ENCODE measurements around the gene SCART1.
"Not testable (repeated sequence)": the region's sequence is repeated elsewhere in the genome, so short reads cannot be mapped to it uniquely, and the experiment has no call there.

SCART1 gene

DNA sequence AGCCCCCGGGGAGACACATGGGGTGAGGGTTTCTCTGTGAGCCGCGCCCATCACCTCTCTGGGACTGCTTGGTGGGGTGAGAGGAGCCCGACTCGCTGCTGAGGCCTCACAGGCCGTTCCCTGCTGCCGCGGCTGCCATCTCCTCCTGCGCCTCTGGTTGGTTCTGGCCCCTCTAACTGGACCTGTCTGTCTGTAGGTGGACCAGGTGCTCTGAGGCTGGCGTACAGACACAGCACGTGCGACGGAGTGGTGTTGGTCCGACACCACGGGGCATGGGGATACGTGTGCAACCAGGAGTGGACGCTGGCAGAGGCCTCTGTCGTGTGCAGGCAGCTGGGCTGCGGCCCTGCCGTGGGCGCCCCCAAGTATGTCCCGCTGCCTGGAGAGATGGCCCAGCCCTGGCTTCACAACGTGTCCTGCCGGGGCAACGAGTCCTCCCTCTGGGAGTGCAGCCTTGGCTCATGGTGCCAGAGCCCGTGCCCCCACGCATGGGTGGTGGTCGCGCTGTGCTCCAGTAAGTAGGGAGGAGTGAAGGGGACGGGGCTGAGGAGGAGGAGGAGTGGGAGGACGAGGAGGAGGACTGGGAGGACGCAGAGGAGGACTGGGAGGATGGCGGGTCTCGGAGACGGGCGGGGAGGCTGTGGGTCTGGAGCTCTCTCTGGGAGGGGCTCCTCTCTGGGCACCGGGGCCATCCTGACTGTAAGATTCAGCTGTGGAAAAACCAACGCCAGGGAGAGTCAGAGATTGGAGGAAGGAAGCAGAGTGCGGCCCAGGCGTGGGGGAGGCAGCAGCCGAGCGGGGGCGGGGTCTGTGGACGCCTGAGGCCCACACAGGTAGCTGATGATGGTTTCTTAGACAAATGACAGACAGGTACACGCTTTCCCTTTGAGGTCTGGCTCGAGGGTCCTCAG, 2.6 kb downstream of the SCART1 start:
- DNase-seq = no peak

DNA sequence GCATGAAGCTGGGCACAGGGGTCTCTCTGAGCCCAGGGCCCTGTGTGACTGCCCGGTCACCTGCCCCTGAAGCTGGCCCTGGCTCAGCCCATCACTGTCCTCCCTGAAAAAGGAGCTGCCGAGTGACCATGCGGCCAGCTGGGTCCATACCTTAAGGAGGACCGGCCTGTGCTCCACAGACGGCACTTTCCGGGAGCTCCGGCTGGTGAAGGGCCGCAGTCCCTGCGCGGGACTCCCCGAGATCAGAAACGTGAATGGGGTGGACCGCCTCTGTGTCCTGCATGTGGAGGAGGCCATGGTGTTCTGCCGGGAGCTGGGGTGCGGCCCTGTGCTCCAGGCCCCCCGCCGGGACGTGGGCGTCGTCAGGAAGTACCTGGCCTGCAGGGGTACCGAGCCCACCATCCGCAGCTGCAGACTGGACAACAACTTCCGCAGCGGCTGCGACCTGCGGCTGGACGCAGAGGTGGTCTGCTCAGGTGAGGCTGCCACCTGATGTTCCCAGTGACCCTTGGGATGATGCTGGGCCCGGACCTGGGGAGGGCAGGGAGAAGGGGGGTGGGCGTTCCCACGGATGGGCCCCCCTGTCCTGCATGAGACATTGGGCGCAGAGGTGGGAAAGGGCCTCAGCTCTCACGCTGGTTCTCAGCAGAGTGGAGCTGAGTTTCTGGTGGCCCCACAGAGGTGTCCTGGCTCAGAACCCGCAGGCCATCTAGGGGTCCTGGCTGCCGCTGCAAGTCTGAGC, 3.5 kb downstream of the SCART1 start:
- no peak for DNase-seq

DNA sequence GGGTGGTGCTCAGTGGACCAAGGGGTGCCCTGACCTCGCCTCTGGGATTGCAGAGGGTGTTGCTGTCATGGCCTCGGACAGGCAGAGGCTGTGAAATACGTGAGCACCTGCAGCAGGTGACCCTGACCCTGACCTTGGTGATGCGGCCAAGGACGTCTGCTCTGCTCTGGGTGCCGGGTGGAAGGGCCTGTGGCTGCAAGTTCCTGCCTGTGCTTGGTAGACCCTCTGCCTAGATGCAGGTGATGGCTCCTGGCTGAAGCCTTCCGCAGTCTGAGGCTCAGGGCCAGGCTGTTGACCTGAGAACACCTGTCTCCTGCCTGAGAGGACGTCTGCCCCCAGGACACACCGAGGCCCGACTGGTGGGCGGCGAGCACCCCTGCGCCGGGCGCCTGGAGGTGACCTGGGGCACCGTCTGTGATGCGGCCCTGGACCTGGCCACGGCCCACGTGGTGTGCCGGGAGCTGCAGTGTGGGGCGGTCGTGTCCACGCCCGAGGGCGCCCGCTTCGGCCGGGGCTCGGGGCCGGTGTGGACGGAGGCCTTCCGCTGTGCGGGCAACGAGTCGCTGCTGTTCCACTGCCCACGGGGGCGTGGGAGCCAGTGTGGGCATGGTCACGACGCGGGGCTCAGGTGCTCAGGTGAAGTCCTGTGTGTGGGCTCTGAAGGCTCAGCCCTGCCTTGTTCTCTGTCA, 4.4 kb downstream of the SCART1 start:
- no peak for DNase-seq

DNA sequence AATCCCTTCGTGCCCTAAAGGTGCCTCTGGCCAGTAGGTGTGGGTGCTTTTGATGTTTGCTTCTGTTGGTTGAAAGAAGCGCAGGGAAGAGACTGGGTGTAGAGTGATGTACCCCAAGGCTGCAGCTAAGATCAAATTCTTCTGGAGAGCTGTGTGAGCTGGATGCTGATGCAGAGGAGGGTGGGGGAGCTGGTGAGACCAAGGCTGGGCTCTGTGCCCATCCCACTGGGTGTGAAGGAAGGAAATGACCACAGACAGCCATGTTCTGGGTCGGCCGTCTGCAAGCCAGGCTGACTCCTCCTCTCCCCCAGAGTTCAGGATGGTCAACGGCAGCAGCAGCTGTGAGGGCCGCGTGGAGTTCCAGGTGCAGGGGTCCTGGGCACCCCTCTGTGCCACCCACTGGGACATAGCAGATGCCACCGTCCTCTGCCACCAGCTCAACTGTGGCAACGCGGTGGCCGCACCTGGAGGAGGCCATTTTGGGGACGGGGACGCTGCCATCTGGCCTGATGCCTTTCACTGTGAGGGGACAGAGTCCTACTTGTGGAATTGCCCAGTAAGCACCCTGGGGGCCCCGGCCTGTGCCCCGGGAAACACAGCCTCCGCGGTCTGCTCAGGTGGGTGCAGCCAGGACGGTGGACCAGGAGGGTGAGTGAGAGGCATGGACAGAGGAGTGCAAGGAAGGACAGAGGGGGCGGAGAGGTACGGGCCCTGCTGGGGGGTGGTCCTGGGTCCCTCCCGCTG, 5.1 kb downstream of the SCART1 start:
- no peak for DNase-seq

DNA sequence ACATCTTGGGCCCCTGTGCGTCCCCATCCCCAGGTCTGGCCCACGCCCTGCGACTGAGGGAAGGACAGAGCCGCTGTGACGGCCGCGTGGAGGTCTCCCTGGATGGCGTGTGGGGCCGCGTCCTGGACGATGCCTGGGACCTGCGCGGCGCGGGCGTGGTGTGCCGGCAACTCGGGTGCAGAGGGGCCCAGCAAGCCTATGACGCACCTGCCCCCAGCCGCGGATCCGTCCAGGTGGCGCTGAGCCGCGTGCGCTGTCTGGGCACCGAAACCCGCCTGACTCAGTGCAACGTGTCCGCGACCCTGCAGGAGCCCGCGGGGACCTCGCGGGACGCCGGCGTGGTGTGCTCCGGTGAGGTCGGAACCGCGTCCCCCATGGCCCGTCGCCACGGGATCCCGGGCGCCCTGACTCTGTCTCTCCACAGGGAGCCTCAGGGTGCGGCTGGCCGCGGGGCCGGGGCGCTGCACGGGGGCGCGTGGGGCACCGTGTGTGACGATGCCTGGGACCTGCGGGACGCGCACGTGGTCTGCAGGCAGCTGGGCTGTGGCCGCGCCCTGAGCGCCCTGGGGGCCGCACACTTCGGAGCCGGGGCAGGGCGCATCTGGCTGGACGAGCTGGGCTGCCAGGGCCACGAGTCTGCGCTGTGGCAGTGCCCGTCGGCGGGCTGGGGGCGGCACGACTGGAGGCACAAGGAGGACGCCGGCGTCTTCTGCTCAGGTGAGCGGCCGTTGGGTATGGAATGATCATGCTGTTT, 5.9 kb downstream of the SCART1 start:
- DNase-seq = no peak

DNA sequence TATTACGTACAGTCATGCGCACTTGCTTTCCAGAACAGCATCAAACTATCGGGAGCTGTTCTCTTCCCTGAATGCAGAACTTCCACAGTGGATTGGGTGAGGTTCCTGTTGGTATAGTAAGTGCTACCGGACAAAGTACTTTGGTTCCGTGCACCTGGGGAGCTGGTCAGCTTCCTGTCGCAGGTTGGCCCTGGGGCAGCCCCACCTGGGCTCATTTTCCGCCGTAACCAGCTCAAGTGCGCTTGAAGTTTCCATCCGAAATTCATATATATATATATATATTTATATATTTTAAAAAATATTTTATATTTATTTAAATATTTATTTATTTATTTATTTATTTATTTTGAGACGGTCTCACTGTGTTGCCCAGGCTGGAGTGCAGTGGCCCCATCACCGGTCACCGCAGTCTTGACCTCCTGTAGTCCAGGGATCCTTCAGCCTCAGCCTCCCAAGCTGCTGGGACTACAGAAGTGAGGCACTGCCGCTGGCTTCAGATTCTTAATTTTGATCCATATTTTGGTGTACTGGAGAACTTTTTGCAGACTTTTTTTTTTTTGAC, 6.5 kb downstream of the SCART1 start:
- no peak for DNase-seq

DNA sequence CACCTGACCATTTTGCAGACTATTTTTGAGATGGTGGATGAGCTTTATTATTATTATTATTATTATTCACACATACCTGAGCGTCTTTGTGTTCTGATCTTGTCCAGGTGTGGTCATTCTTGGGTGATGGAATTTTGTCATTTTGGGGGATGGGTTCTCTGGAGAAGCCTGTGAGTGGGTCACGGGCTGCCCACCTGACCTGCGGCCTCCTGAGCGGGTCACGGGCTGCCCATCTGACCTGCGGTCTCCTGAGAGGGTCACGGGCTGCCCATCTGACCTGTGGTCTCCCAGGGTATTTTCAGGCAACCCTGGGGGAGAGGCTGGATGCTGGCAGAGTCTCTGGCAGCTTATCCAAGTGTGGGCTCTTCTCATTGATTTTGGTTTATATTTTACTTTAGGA, 7.3 kb downstream of the SCART1 start:
- no peak for DNase-seq

DNA sequence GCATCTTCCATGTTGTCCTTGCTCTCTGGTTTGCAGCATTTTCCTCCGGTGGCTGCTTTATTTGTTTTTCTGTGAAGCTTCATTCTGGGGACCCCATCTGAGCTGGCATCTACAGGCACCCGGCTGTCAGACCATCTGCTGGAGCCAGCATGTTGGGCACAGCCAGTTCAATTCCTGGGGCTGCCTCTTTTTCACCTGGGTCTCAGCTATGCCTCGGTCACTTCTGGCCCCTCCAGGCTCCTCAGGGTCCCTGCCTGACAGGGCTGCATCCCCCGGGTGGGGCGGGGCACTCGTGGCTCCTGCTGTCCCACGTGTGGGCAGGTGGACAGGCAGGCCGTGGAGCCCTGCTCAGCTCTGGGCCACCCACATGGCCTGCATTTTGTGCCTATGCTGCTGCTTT, 8.1 kb downstream of the SCART1 start:
- no peak for DNase-seq

DNA sequence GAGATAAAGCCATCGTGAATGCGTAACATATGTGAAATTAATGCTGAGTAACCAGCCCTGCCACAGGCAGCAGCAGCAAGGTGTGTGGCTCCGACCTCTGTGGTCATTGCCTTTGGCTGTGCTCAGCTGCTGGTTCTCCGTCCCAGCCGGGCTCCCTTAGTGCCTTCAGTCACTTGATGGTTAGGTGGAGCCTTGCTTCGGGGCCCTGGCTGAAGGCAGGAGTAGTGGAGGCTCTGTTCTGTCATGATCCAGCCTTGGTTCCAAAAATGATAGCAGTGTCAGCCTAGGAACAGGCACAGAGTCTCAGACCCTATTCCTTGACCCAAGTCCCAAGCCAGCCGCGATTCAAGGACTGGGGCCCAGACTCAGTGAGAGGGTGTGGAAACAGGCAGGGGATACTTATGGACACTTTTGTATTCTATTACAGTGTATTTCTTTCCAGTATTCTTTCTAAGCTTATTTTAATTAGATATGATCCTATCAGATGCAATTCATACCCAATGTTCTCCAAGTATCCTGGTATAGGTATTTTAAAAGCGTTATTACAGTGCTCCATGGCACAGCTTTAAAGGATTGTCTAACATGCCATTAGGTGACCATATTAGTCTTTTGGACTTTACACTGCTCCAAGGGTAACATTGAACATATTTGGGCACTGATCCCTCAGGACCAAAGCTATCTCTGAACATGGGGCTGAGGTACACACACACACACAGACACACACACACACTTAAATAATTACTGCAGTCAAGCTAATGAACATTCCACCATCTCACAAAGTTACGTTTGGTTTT, 9.0 kb downstream of the SCART1 start:
- DNase-seq = no peak

DNA sequence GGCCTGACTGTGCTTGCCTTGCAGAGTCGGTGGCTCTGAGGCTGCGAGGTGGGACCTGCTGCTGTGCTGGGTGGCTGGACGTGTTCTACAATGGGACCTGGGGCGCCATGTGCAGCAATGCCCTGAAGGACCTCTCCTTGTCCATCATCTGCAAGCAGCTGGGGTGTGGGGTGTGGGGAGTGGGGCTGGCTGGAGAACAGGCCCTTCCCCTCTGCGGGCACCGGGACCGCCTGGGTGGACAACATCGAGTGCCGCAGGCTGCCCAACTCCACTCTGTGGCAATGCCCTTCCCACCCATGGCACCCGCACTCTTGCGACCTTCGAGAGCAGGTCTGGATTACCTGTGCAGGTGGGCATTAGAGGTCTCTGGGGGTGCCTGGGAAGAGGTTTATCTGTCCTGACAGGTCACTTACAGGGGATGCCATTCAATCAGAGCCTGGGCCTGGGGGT, 10.9 kb downstream of the SCART1 start:
- DNase-seq = no peak

DNA sequence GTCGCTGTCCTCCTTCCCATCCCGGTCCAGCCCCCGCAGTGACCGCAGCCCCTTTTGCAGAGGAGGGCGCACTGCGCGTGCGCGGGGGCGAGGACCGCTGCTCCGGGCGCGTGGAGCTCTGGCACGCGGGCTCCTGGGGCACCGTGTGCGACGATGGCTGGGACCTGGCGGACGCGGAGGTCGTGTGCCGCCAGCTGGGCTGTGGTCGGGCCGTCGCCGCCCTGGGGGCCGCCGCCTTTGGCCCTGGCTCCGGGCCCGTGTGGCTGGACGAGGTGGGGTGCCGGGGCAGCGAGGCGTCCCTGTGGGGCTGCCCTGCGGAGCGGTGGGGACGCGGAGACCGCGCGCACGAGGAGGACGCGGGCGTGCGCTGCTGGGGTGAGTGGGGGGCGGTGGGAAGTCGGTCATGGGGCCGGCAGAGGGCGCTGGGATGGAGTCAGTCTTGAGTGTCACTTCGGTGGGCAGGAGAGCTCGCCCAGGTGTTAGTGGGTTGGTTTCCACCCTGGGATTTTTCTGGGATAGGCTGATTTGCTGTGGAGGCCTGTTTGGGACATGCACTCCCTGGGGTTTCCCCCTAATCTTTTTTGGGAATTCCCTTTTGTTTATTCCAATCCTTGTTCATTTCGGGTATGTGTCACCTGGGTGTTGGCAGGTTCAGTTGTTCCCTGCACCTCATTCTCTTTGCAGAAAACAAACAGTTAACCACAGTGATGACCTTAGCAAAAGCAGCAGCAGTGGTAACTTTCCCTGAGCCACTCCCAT, 11.6 kb downstream of the SCART1 start:
- no peak for DNase-seq

DNA sequence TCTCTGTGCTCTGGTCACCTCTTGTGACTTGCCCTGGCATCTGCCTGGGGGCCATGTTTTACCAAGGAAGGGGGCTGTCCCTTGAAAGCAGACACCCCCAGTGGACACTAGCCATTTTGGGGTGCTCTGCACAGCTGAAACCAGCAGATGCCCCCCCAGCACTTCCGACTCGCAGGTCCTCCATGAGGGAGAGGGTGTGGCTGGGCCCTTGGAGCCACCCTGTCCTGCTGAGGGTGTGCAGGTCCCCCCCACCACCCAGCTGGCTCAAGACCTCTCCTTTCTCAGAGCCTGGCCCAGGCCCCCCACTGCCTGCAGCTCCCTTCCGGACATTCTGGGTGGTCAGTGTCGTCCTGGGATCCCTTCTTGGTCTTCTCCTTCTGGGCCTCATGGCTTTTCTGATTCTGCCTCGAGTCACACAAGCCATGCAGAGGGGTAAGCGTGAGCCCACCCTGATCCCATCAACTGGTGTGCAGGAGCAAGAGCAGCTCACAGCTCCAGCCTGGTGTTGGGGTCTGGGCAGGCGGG, 12.3 kb downstream of the SCART1 start:
- DNase-seq = no peak

DNA sequence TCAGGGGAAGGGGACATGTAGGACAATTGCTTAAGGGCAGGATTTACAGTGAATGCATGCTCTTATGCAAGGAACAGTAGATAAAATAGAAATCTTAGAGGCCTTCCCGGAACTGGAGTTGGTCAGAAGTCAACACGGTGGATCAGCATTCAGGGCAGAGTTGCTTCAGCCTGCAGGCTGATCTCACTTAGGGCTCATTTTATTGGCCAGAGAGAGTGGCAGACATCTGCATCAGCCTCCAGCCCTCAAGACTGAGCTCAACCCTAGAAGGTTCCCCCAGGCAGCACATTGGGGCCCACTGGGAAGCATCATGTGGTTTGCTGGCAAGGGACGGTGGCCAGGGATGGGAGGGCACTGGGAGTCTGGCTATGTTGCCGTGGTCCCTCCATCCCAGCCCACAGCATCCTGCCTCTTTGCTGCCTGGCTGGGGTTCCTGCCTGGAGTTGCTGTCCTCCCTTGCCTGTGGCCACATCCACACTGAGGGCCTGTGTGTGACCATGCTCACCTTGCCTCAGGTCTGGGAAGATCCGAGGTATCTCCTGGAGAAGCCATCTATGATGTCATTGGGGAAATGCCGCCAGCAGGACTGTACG, 13.0 kb downstream of the SCART1 start:
- DNase-seq = no peak

DNA sequence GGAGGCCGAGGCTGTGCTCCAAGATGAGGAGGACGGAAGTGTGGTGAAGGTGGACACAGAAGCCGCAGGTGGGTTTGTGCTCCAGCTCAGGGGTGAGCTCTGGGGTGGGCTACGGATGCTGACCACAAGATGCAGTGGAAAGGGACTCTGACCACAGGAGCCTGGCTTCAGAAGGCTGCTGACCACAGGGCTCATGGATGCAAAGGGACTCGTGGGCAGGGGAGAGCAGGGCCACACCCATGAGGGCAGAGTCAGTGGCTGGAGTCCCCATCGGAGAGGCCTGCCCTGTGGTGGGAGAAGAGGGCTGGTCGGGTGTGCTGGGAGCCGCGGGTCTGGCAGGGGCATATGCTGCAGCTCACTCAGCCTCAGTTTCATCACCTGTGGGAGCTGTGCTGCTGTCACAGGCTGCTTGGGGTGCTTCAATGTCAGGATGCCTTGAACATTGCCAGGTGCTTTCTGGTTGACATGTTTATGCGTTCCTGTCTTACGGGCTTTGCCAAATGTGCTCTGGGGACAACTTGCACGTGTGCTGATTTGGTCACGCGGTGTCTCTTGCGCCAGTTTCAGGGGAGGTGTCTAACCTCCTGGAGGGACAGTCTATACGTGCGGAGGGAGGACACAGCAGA, 13.7 kb downstream of the SCART1 start:
- DNase-seq = no peak

DNA sequence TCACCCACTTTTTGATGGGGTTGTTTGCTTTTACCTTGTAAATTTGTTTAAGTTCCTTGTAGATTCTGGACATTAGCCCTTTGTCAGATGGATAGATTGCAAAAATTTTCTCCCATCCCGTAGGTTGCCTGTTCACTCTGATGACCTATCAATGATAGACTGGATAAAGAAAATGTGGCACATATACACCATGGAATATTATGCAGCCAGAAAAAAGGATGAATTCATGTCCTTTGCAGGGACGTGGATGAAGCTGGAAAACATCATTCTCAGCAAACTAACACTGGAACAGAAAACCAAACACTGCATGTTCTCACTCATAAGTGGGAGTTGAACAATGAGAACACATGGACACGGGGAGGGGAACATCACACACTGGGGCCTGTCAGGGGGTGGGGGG, 15.5 kb downstream of the SCART1 start:
- DNase-seq = not testable (repeated sequence)

DNA sequence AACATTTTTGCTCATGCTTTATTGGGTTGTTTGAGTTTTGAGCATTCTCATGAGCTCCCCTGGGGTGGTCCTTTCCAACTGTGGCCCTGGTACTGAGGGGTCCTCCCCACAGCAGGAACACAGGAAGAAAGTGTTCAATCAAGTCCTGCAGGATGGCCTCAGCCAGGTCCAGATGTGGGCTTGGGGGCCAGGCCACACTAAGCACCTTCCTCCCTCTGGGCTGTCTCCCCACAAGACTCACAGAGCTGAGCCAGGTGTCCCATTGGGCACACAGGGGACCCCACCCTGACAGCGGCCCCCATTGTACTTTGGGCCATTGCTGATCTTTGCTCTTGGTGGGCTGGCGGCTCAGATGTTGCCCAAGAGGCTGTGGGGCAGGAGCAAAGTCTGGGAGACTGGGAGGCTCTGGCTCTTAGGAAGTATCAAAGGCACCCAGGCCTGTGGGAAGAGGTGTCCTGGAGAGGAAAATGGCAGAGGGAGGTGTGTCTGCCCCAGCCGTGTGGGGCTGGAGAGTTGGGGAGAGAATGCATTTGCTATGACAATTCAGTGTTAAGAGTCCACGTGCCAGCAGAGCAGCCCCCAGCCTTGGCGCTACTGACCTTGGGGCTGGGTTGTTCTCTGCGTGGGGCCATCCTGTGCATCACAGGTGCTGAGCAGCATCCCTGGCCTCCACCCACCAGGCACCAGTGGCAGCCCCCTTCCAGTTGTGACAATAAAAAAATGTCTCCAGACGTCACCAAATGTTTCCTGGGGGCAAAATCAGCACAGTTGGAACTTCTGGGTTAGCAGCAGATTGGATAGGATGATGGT, 17.8 kb downstream of the SCART1 start:
- no peak for DNase-seq

DNA sequence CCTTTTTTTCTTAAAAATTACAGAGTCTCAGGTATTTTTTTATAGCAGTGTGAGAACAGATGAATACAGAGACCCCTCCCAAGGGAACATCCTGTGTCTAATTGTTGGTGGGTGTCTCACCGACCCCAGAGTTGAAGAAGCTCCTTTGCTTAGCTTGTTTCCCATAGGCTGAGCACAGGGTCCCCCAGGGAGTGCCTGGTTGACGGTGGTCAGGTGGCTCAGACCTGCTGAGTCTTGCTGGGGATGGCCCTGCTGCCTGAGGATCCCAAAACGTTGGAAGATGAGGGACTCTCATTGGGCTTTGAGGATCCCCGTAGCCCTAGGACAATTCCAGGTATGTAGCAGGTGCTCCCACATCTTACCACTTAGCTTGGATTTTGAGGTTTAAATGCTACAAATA, 19.5 kb downstream of the SCART1 start:
- DNase-seq = no peak

DNA sequence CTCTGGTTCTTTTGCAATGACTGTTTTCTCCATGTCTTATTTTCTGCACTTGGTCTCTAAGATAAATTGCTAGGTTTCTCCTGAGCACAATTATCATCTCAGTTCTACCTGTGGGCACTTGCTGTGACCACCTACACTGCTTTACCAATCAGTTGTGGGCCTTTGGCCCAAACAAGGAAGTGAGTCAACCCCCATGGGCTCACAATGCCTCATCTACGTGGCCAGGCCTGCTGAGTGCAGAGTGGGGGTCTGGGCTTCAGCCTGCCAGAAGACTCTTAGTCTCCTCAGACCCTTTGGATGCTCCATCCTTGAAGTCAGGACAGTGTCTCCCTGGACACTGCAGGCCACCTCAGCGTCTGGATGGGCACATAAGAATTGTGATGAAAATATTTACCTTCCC, 20.3 kb downstream of the SCART1 start:
- no peak for DNase-seq
